ENCODE measurements around the gene POP5. TPM values are rescaled to one million over a fixed set of nuclear protein-coding genes. Genes with fewer than 3 reads are reported as not detected.
A peak's percentile ranks its signal among the peaks of the same experiment; 100 is the strongest.

The POP5 gene
- total RNA-seq, 1 experiment from 2014 or later: 41.0 TPM

DNA sequence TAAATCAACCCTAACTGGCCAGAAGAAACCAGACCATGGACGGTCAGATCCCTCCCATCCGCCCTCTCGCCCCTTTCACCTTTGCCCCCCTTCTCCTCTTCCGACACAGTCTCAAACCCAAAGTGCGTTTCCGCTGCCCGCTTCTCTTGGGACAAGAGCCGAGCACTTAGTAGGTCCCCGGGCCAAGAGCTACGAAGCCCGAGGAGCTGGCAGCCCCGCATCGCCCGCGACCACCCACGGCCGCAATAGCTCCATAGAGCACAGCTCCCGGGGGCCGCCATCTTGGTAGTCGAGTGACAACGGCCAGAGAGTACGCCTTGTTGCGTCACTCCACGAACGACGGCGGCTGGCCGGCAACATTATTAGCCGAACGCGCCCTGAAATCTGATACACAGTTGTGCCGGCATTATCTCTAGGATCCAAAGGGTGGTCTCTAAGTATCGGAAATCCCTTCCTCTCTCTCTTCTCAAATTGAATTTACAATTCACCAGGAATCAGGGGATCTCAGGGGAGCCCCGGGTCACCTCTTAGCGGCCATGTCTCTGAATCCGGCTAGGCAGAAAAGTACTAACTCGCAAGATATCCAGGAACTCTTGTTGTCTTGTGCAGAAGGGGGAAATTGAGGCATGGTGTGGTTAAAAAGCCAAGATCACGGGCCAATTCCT lies 52.2 kb downstream of the POP5 start, which contains the start of gene COQ5:
TSS of gene COQ5 (minus strand) at position 298 of the 665 bp plus-strand sequence. CDS start at position 281, 17 bp downstream.
- DNase-seq (ENCODE audit: low spot score): peak; percentile 95
- Histone ChIP-seq H3K27me3 (replicated peaks; ENCODE audit: insufficient read depth, low read depth, low read length, poor library complexity) (no peaks in the 10 kb centered on the region), H3K27ac (ENCODE audit: low read depth, low read length, poor library complexity, severe bottlenecking) (peak within 1 kb of the TSS; percentile 90), H3K9me3 (ENCODE audit: low read depth, low read length, poor library complexity, severe bottlenecking) (no peaks in the 10 kb centered on the region), H3K4me1 (ENCODE audit: insufficient read depth, low read length, poor library complexity, severe bottlenecking) (no peaks in the 10 kb centered on the region), H3K36me3 (ENCODE audit: insufficient read depth, low read length, poor library complexity, severe bottlenecking) (no peaks in the 10 kb centered on the region), H3K4me3 (ENCODE audit: low read depth, low read length, poor library complexity, severe bottlenecking) (peak within 1 kb of the TSS; percentile 83)
- ChIA-PET POLR2A (ENCODE audit: low non-redundant PET) (interaction anchor here (0.6 to 0.7 kb wide), 2 partner anchors 60 to 950 kb away, joined by 3 read pairs; no protein-coding TSS in a partner anchor), CTCF (interaction anchor here (0.5 to 0.6 kb wide), 2 partner anchors 62 to 120 kb away, joined by 3 to 4 read pairs; no protein-coding TSS in a partner anchor)
- intact Hi-C loops (cut with micrococcal nuclease; ENCODE audit: unreplicated experiment): no loop called here
- TF ChIP-seq EZH2 (IDR thresholded peaks at IDR 0.05; ENCODE audit: borderline replicate concordance, low read depth, low read length, poor library complexity, severe bottlenecking): no peak
- TF ChIP-seq, protein P1, sequence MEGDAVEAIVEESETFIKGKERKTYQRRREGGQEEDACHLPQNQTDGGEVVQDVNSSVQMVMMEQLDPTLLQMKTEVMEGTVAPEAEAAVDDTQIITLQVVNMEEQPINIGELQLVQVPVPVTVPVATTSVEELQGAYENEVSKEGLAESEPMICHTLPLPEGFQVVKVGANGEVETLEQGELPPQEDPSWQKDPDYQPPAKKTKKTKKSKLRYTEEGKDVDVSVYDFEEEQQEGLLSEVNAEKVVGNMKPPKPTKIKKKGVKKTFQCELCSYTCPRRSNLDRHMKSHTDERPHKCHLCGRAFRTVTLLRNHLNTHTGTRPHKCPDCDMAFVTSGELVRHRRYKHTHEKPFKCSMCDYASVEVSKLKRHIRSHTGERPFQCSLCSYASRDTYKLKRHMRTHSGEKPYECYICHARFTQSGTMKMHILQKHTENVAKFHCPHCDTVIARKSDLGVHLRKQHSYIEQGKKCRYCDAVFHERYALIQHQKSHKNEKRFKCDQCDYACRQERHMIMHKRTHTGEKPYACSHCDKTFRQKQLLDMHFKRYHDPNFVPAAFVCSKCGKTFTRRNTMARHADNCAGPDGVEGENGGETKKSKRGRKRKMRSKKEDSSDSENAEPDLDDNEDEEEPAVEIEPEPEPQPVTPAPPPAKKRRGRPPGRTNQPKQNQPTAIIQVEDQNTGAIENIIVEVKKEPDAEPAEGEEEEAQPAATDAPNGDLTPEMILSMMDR (conservative IDR thresholded peaks at IDR 0.05; ENCODE audit: low read depth, low read length): no peak
- no TSS peak for BruUV-seq (replicated peaks)

Other genes with a start within 250 kb of the POP5 start
- gene MSI1, start 212.2 kb downstream of the POP5 start, total RNA-seq (2021): 3.6 and 8.8 TPM in 2 replicates
- gene COX6A1, start 143.3 kb downstream of the POP5 start, total RNA-seq (2021): 435 and 460 TPM in 2 replicates
- 29.4 and 36.4 TPM in 2 replicates for gene TRIAP1, start 135.0 kb downstream of the POP5 start, total RNA-seq (2021)
- gene GATC, start 135.0 kb downstream of the POP5 start, total RNA-seq (2021): 40.2 and 42.4 TPM in 2 replicates
- gene SRSF9, start 111.7 kb downstream of the POP5 start, total RNA-seq (2021): 308 and 328 TPM in 2 replicates
- 546 and 617 TPM in 2 replicates for gene DYNLL1, start 85.3 kb downstream of the POP5 start, total RNA-seq (2021)
- gene COQ5, start 52.2 kb downstream of the POP5 start, total RNA-seq (2021): 36.5 and 40.4 TPM in 2 replicates
- 225 and 240 TPM in 2 replicates for gene RNF10, start 47.0 kb downstream of the POP5 start, total RNA-seq (2021)
- 1.2 and 1.6 TPM in 2 replicates for gene CABP1, start 59.2 kb upstream of the POP5 start, total RNA-seq (2021)
- 145 and 176 TPM in 2 replicates for gene MLEC, start 105.7 kb upstream of the POP5 start, total RNA-seq (2021)
- 48.0 and 50.4 TPM in 2 replicates for gene UNC119B, start 129.1 kb upstream of the POP5 start, total RNA-seq (2021)
- 3.4 and 5.7 TPM in 2 replicates for gene ACADS, start 144.4 kb upstream of the POP5 start, total RNA-seq (2021)